HG03060 (cell line): ENCODE measurements around the gene NSRP1.
A peak's percentile ranks its signal among the peaks of the same experiment; 100 is the strongest.
"Not testable (repeated sequence)": the region's sequence is repeated elsewhere in the genome, so short reads cannot be mapped to it uniquely, and the experiment has no call there.

Experiments used
- ATAC-seq: cut with Tn5 transposase; IDR thresholded peaks from one replicate; pipeline ENCODE4 v1.9.1; 2021; ENCODE audit warnings: low read depth, moderate number of reproducible peaks; ENCODE audit not compliant: unreplicated experiment

The NSRP1 gene, protein sequence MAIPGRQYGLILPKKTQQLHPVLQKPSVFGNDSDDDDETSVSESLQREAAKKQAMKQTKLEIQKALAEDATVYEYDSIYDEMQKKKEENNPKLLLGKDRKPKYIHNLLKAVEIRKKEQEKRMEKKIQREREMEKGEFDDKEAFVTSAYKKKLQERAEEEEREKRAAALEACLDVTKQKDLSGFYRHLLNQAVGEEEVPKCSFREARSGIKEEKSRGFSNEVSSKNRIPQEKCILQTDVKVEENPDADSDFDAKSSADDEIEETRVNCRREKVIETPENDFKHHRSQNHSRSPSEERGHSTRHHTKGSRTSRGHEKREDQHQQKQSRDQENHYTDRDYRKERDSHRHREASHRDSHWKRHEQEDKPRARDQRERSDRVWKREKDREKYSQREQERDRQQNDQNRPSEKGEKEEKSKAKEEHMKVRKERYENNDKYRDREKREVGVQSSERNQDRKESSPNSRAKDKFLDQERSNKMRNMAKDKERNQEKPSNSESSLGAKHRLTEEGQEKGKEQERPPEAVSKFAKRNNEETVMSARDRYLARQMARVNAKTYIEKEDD

GRCh38 chr17:30116661-30117551, at the start of gene NSRP1:
TSS of gene NSRP1 (plus strand) at chr17:30116816. CDS start at chr17:30116844, 28 bp downstream.
- ATAC-seq: peak; percentile 51

GRCh38 chr17:30068465-30068864, 48.2 kb upstream of the NSRP1 start:
- no peak for ATAC-seq

DNA sequence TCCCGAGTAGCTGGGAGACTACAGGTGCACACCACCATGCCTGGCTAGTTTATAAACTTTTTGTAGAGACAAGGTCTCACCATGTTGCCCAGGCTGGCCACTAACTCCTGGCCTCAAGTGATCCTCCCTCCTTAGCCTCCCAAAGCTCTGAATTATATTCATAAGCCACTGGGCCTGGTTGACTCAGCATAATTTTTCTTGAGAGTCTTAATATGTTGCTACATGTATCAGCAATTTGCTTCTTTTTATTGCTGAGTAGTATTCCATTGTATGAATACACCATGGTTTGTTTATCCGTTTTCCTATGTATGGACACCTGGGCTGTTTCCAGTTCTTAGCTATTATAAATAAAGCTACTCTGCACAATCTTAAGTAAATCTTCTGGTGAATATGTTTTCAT, 42.4 kb upstream of the NSRP1 start:
- ATAC-seq: no peak

GRCh38 chr17:30074730-30075129, 41.9 kb upstream of the NSRP1 start:
- no peak for ATAC-seq

GRCh38 chr17:30082773-30083172, 33.8 kb upstream of the NSRP1 start:
- ATAC-seq: no peak

GRCh38 chr17:30084788-30085187, 31.8 kb upstream of the NSRP1 start:
- no peak for ATAC-seq

DNA sequence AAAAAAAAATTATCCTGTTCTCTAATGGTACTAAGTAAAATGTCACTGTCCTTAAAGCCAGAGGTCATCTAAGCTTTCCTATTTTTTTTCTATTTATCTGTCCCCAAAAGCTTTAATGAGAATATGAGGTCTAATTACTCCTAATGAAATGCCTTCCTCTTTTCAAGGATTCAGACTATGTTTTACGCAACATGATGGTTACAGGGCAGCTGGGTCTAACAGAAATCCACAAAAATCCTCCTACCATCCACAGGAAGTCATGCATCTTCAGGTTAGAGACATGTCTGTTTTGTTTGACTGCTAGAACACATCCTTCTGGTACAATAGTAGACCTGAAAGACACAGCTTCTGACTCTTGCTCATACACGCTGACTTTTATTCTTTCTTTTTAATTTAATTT, 29.7 kb upstream of the NSRP1 start:
- ATAC-seq: no peak

- not testable (repeated sequence) for ATAC-seq
Observed at GRCh38 chr17:30087431-30087830, 29.2 kb upstream of the NSRP1 start.

GRCh38 chr17:30091121-30091670, 25.4 kb upstream of the NSRP1 start:
- ATAC-seq: no peak

DNA sequence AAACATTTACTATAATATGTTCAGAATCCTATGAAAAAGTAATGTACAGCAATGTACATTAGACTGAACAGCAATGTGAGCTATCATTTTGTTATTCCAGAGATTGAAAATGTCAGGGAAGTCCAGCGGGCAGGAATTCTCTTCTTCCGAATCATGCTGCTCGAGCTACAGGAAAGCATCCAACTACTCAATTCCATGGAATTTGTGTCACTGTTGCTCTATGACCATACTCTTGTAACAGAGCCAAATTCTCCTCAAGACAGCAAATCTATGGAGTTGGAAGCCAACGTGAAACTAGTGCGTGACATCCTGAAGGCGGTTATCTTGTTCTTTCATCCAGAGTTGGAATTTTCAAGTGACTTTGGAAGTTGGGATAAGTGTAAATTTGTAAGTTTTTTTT, 24.8 kb upstream of the NSRP1 start:
- no peak for ATAC-seq

- no peak for ATAC-seq
Observed at GRCh38 chr17:30092886-30093285, 23.7 kb upstream of the NSRP1 start.

DNA sequence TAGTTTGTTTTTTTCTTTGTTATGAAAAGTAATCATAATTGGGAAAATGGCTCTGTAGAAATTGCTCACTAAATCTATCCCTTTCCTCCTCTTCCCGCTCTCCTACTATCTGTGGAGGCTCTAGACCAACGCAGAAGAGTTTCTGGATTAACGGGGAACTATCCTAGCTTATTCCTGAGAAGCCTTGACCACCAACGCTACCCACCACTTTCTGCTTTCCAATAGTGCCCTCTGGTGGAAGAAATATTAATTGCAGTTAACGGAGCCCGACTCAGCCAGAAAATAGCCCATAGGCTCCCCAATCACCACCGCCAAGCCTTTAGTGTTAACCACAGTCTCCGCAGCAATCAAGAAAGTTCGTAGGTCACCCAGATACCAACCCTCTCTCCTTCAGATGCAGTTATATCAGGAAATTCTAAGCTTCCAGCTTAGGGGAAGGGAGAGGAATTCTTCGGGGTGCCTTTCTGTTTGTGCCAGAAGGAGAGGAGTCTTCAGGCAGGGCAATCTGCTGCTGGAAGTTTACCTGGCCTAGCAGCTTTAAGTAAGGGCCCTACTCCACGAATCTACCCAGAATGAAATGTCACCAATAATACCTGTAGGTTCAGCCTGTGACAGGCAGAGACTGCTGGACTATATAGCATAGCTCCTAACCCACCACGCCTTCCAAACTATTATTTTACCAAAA, 23.0 kb upstream of the NSRP1 start:
- no peak for ATAC-seq

DNA sequence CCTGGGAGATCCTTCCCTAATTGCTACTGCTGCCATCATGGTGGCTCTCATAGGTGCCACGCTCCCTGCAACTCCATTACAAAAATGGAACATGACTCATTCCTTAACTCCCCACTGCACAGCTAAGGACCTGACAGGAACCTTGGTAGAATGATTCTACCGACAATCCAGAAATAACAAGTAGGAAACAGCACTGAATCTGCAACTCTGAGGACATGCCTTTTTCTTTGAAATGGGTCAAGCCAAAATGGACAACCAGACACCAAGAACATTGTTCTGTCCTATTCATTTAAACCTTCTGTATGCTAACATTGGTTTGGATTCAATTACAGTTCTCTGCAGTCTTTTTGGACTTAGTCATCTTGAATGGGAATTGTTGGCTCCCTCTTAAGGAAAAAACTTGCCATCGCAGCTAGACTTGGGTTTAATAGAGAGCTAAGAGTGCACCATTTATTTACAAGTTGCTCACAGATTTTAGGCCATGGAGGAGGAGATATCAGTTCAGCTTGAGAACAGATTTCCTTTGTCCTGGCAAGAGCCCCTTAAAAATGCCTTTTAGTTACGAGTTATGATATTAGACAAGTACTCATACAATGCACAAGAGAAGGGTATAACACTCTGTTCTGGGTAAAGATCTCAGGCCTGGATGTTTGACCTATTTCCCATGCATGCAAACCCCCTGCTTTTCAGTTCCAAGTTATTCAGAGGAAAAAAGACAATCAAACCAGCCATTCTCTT, 20.9 kb upstream of the NSRP1 start:
- ATAC-seq: no peak

- ATAC-seq: no peak
Observed at GRCh38 chr17:30101686-30102390, 14.8 kb upstream of the NSRP1 start.

- ATAC-seq: no peak
Observed at GRCh38 chr17:30103921-30104320, 12.7 kb upstream of the NSRP1 start.

- ATAC-seq: no peak
Observed at GRCh38 chr17:30104575-30105339, 11.9 kb upstream of the NSRP1 start.

GRCh38 chr17:30112794-30113193, 3.8 kb upstream of the NSRP1 start:
- ATAC-seq: no peak

DNA sequence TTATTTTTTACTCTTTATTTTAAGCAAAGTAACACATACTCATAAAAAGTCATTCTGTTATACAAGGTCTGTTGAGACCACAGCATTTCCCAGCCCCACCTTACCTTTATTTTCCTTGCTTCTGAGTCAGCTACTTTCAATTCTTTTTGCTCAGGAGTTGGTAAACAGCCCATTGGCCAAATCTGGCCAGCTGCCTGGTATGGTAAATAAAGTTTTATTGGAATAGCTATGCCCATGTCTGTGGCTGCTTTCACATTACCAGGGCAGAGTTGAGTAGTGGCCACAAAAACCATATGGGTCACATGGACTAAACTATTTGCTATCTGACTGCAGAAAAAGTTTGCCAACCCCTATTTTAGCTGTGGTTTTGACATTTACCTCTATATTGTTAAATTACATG, 3.4 kb upstream of the NSRP1 start:
- ATAC-seq: no peak

DNA sequence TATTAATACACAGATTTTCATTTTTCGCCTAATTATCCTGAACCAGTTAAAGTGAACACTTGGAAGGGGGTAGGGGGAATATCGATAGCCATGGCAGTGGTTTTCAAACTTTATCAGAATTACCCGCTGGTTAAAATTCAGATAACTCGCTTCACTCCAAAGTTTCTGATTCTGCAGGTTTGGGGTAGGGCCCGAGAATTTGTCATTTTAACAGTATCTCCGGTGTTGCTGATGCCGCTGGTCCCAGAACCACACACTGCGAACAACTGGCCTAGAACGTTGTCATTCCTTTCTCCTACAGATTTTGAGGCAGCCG, 313 bp upstream of the NSRP1 start:
- no peak for ATAC-seq
